ENCODE measurements around the gene MCAT. TPM values are rescaled to one million over a fixed set of nuclear protein-coding genes. Genes with fewer than 3 reads are reported as not detected.

MCAT gene
- total RNA-seq, 4 donors from 2014 or later, result 18.2 to 33.7 (median 31.1) TPM

DNA sequence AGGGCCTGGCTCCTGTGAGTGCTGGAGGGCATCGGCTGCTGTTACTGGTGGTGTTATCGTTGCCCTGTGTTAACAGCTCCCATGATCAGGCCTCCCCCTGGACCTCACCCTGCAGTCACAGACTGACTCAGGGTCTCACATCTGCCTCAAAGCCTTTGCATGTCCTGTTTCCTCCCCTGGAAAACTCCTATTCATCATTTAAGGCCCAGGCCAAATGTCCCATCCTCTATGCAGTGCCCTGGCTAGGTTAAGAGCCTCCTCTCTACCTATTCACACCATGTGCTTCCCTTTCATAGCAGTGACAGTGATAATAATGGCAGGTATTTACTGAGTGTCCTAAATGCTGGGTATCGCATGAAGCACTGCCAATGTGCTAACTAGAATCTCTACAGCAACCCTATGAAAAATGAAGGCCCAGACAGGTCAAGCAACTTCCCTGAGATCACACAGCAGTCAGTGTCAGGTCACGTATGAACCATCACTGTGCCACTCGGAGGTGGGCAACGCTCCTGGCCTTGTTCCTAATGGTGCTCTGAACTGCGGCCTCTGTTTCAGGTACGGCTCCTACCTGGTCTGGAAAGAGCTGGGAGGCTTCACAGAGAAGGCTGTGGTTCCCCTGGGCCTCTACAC is 17.4 kb upstream of the MCAT start:
- intact Hi-C loops (cut with DNase I; ENCODE audit: low total_unique reads), result no loop called here

DNA sequence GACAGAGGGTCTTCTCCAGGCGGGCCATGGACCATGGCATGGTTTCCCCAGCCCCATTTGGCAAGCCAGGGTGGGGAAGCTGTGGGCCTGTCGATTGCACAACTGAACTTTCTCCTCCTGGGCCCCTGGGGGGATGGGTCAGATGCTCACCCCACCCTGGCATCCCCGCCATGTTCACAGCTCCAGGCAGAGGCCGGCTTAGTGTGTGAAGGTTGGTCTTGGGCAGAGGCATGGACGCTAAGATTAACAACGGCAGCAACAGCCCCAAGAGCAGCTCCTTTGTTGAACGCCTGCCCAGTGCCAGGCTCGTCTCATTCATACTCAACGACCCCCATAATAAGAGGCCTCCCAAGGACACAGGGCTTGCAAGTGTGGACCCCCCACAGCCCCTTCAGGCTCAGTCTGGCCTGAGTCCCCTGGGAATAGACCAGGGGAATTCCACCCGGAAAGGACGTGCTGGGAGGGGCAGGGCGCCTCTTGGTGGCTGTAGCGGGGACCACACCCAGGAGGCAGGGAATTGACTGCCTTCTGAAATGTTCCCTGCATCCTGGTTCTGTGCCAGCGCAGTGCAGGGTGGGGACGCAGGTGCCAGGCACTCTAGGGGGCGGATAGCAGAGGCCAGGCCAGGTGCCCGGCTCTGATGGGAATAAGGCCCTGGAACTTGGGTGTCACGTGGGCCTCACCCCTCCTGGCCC is 16.4 kb upstream of the MCAT start:
- ATAC-seq (no peak), DNase-seq (no peak)
- in situ Hi-C loops (cut with MboI; ENCODE audit: low sequenced_read_pairs in 4 of 4), result no loop called here
- Histone ChIP-seq H3K27me3 (no peaks in the 10 kb centered on the region), H3K27ac (no peak overlapping the region), H3K36me3 (peaks cover 0 to 11% of the 10 kb centered on the region in 2 donors), H3K9me3 (no peaks in the 10 kb centered on the region), H3K4me1 (peaks cover 0 to 3% of the 10 kb centered on the region in 2 donors), H3K4me3 (no peak overlapping the region)
- intact Hi-C loops (cut with DNase I; ENCODE audit: low total_unique reads), result no loop called here
- TF ChIP-seq, protein P1, sequence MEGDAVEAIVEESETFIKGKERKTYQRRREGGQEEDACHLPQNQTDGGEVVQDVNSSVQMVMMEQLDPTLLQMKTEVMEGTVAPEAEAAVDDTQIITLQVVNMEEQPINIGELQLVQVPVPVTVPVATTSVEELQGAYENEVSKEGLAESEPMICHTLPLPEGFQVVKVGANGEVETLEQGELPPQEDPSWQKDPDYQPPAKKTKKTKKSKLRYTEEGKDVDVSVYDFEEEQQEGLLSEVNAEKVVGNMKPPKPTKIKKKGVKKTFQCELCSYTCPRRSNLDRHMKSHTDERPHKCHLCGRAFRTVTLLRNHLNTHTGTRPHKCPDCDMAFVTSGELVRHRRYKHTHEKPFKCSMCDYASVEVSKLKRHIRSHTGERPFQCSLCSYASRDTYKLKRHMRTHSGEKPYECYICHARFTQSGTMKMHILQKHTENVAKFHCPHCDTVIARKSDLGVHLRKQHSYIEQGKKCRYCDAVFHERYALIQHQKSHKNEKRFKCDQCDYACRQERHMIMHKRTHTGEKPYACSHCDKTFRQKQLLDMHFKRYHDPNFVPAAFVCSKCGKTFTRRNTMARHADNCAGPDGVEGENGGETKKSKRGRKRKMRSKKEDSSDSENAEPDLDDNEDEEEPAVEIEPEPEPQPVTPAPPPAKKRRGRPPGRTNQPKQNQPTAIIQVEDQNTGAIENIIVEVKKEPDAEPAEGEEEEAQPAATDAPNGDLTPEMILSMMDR (IDR thresholded peaks at IDR 0.05 in 4 of 5, conservative IDR thresholded peaks at IDR 0.05 in 1 of 5), result no peak
- no peak for TF ChIP-seq POLR2A (IDR thresholded peaks at IDR 0.05)

More for the DNA sequence above, 17.4 kb upstream of the MCAT start:
- H3K9me3 ChIP-seq, result no peaks in the 10 kb centered on the region
- H3K36me3 ChIP-seq, result peaks cover 0 to 11% of the 10 kb centered on the region in 2 donors
- in situ Hi-C loops (cut with MboI; ENCODE audit: low sequenced_read_pairs in 4 of 4), result no loop called here
- TF ChIP-seq POLR2A (IDR thresholded peaks at IDR 0.05), result no peak
- TF ChIP-seq, protein P1 (IDR thresholded peaks at IDR 0.05 in 4 of 5, conservative IDR thresholded peaks at IDR 0.05 in 1 of 5), result no peak
- H3K27ac ChIP-seq, result no peak overlapping the region
- ATAC-seq (no peak), DNase-seq (no peak)
- H3K4me3 ChIP-seq, result no peak overlapping the region
- H3K27me3 ChIP-seq, result no peaks in the 10 kb centered on the region
- peaks cover 0 to 3% of the 10 kb centered on the region in 2 donors for H3K4me1 ChIP-seq

DNA sequence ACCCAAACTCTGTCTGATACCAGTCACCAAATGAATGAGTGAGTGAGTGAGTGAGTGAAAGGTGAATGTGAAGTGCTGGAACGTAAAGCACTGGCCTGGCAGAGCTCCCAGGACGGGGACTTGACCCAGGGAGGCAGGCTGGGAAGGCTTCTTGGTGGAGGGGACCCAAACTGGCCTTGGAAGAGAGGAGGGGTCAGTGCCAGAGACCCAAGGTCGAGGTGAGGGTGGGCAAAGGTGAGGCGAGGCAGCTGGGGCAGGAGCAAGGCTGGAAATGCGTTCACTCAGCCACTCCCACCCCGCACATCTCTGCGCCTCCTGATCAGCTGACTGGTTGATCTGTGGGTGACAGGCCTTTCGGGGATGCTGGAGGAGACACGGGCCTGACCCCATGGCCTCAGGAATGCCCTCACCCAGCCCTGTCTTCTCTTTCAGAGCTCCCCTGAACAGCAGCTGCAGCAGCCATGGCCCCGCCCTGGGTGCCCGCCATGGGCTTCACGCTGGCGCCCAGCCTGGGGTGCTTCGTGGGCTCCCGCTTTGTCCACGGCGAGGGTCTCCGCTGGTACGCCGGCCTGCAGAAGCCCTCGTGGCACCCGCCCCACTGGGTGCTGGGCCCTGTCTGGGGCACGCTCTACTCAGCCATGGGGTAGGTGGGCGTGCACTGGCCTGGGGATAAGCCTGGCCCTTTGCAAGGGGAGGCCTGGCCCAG is 15.7 kb upstream of the MCAT start:
- TF ChIP-seq, protein P1 (IDR thresholded peaks at IDR 0.05 in 4 of 5, conservative IDR thresholded peaks at IDR 0.05 in 1 of 5), result no peak
- TF ChIP-seq POLR2A (IDR thresholded peaks at IDR 0.05), result no peak
- DNase-seq, result no peak
- no peak overlapping the region for H3K27ac ChIP-seq
- H3K4me3 ChIP-seq, result no peak overlapping the region
- peaks cover 0 to 7% of the 10 kb centered on the region in 2 donors for H3K4me1 ChIP-seq
- H3K36me3 ChIP-seq, result peaks cover 0 to 11% of the 10 kb centered on the region in 2 donors
- in situ Hi-C loops (cut with MboI; ENCODE audit: low sequenced_read_pairs in 4 of 4), result no loop called here
- intact Hi-C loops (cut with DNase I; ENCODE audit: low total_unique reads), result no loop called here
- H3K27me3 ChIP-seq, result no peaks in the 10 kb centered on the region
- ATAC-seq, result no peak
- no peaks in the 10 kb centered on the region for H3K9me3 ChIP-seq

DNA sequence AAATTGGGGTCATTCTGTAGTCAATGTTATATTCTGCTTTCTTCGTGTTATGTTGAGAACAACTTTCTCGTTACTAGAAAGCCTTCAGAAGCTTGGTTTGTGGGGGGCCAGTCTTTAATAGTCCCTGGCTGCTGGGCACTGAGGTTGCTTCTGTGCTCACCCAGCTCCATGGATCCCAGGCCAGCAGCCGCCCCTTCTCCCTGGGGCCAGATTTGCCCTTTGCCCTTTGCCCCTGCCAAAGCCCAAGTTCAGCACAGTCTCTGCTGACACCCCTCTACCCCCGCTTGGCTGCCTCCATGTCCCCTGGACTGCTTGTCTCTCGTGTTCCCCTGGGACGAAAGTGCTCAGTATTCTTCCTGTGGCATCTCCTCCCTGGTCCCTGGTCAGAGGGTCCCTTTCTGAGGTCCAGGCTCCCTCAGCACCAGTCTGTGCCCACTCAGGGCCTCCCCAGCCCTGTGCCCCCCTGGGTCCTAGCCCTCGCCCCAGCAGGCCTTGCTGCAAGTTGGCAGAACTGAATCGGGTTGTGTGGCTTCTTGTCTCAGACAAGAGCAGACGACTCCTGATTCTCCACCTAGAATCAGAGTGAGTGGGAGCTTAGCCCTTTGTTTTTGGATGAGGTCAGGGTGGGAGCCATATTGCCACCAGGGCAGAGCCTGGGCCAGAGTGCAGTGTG is 14.8 kb upstream of the MCAT start:
- Histone ChIP-seq H3K9me3 (no peaks in the 10 kb centered on the region), H3K27ac (no peak overlapping the region), H3K36me3 (peaks cover 0 to 10% of the 10 kb centered on the region in 2 donors), H3K27me3 (no peaks in the 10 kb centered on the region), H3K4me1 (peaks cover under 1 to 7% of the 10 kb centered on the region in 2 donors), H3K4me3 (no peak overlapping the region)
- intact Hi-C loops (cut with DNase I; ENCODE audit: low total_unique reads), result no loop called here
- ATAC-seq (no peak), DNase-seq (no peak)
- no peak for TF ChIP-seq POLR2A (IDR thresholded peaks at IDR 0.05)
- TF ChIP-seq, protein P1 (IDR thresholded peaks at IDR 0.05 in 4 of 5, conservative IDR thresholded peaks at IDR 0.05 in 1 of 5), result no peak
- in situ Hi-C loops (cut with MboI; ENCODE audit: low sequenced_read_pairs in 4 of 4), result no loop called here

Measured in gastrocnemius medialis (tissue), 4 donors.